HG03175 (cell line): Measurements from ENCODE around the gene PSMC3IP.
"Not testable (repeated sequence)": the region's sequence is repeated elsewhere in the genome, so short reads cannot be mapped to it uniquely, and the experiment has no call there.

Source experiments
- ATAC-seq: cut with Tn5 transposase; IDR thresholded peaks from one replicate; pipeline ENCODE4 v1.9.1; 2021; ENCODE audit warnings: mild to moderate bottlenecking, moderate library complexity; ENCODE audit not compliant: unreplicated experiment

Gene PSMC3IP

GRCh38 chr17:42541041-42541833 is 36.3 kb downstream of the PSMC3IP start:
- no peak for ATAC-seq

- not testable (repeated sequence) for ATAC-seq
These were observed 37.0 kb downstream of the PSMC3IP start for GRCh38 chr17:42540558-42540957.

GRCh38 chr17:42538482-42538881 is 39.0 kb downstream of the PSMC3IP start:
- ATAC-seq, result no peak

GRCh38 chr17:42537826-42538451 is 39.6 kb downstream of the PSMC3IP start:
- ATAC-seq, result no peak

- ATAC-seq, result no peak
These were observed 40.2 kb downstream of the PSMC3IP start for GRCh38 chr17:42537156-42537805.

- peak; percentile 73 for ATAC-seq
These were observed 41.0 kb downstream of the PSMC3IP start for GRCh38 chr17:42536372-42537155.

GRCh38 chr17:42536048-42536371 is 41.5 kb downstream of the PSMC3IP start, which contains the start of gene NAGLU:
TSS of gene NAGLU (plus strand) at chr17:42536241. CDS start at chr17:42536273, 32 bp downstream.
- peak; percentile 87 for ATAC-seq

GRCh38 chr17:42535155-42536047 is 42.1 kb downstream of the PSMC3IP start:
- no peak for ATAC-seq

GRCh38 chr17:42531455-42532354 is 45.8 kb downstream of the PSMC3IP start:
- no peak for ATAC-seq

- no peak for ATAC-seq
These were observed 46.5 kb downstream of the PSMC3IP start for GRCh38 chr17:42530952-42531454.

GRCh38 chr17:42529061-42529460 is 48.5 kb downstream of the PSMC3IP start:
- no peak for ATAC-seq

GRCh38 chr17:42527932-42528331 is 49.6 kb downstream of the PSMC3IP start:
- no peak for ATAC-seq

GRCh38 chr17:42526031-42526444 is 51.5 kb downstream of the PSMC3IP start:
- no peak for ATAC-seq

- ATAC-seq, result no peak
These were observed 52.3 kb downstream of the PSMC3IP start for GRCh38 chr17:42525221-42525620.

GRCh38 chr17:42522798-42523278 is 54.7 kb downstream of the PSMC3IP start:
- no peak for ATAC-seq
